PFSK-1 (cell line): ENCODE results near the gene PCCA.

ENCODE experiments used
- POLR2AphosphoS5 ChIP-seq: IDR thresholded peaks from 2 replicates; pipeline ENCODE4 v1.6.1; 2012; ENCODE audit warnings: low read depth, mild to moderate bottlenecking, control low read depth, low read length, moderate library complexity
- TF ChIP-seq, protein P1 (sequence below), 2 experiments: IDR thresholded peaks; 2 replicates each; pipeline versions ENCODE4 v1.6.1 to v1.8.0; 2011 to 2012; ENCODE audit warnings: low read depth in 2 of 2, low read length in 2 of 2, control low read depth in 1 of 2, inconsistent platforms in 1 of 2, mild to moderate bottlenecking in 1 of 2, moderate library complexity in 1 of 2; ENCODE audit not compliant: insufficient read depth in 1 of 2

DNA sequence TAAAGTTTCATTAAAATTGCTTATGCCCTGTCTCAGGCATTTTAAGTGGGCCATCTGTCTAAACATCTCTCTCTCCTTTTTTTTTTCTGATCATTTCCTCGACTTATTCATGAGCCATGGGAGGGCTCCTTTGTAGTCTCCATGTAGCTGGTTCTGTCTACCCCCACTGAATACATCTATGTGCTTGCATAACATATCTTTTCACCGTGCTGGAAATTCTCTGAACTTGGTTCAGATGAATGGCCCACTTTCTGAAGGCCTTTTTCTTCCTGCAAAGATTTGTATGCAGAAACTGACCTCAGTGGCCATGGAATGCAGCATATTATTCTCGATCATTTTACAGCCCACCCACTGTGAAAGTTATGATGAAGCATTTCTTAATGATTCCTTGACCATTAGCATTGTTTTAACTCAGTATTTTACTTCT lies 274.4 kb downstream of the PCCA start:
- TF ChIP-seq POLR2AphosphoS5, result no peak
- TF ChIP-seq, protein P1, sequence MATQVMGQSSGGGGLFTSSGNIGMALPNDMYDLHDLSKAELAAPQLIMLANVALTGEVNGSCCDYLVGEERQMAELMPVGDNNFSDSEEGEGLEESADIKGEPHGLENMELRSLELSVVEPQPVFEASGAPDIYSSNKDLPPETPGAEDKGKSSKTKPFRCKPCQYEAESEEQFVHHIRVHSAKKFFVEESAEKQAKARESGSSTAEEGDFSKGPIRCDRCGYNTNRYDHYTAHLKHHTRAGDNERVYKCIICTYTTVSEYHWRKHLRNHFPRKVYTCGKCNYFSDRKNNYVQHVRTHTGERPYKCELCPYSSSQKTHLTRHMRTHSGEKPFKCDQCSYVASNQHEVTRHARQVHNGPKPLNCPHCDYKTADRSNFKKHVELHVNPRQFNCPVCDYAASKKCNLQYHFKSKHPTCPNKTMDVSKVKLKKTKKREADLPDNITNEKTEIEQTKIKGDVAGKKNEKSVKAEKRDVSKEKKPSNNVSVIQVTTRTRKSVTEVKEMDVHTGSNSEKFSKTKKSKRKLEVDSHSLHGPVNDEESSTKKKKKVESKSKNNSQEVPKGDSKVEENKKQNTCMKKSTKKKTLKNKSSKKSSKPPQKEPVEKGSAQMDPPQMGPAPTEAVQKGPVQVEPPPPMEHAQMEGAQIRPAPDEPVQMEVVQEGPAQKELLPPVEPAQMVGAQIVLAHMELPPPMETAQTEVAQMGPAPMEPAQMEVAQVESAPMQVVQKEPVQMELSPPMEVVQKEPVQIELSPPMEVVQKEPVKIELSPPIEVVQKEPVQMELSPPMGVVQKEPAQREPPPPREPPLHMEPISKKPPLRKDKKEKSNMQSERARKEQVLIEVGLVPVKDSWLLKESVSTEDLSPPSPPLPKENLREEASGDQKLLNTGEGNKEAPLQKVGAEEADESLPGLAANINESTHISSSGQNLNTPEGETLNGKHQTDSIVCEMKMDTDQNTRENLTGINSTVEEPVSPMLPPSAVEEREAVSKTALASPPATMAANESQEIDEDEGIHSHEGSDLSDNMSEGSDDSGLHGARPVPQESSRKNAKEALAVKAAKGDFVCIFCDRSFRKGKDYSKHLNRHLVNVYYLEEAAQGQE (IDR thresholded peaks at IDR 0.05; ENCODE audit: insufficient read depth in 1 of 2, low read depth in 2 of 2, low read length in 2 of 2), result no peak
